Stimulated activated CD8-positive, alpha-beta memory T cell treated with anti-CD3 and anti-CD28 coated beads, Interleukin-7, amount 100 ng/mL, for 1 hour (primary cell): Measurements from ENCODE around the gene YLPM1.
A peak's percentile ranks its signal among the peaks of the same experiment; 100 is the strongest.
"Not testable (repeated sequence)": the region's sequence is repeated elsewhere in the genome, so short reads cannot be mapped to it uniquely, and the experiment has no call there.

Experiments used
- DNase-seq, 2 donors: peaks; one replicate each; pipeline ENCODE4 v3.0.0-alpha.2; 2020; ENCODE audit warnings: low read depth in 2 of 2

Gene YLPM1

DNA sequence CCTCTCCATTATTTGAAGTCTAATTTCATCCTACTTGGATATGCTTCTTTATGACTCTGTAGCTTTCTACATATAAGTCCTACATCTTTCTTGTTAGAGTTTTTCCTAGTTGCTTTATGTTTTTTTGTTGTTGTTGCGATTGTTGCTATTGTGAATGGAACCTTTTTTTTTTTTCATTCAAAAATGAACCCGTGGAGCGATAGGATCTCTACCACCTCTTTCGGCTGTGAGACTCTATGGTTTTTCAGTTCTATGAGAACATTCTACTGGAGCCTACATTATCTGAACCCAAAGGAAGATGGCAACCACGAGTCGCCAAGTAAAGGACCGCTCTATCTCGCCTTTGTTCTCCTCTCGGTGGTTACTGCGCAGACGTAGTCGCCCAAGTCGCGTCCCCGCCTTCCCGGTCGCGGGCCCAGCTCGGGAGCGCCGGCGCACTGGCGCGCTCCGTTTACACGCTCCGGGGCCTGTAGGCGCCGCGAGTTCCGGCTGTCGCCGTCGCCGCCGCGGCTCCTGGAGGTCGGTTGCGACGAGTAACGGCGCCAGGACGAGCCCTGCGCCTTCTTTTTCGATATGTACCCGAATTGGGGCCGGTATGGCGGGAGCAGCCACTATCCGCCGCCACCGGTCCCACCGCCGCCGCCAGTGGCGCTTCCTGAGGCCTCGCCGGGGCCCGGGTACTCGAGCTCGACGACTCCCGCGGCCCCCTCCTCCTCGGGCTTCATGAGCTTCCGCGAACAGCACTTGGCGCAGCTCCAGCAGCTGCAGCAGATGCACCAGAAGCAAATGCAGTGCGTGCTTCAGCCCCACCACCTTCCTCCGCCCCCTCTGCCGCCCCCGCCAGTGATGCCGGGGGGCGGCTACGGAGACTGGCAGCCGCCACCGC lies at the start of gene YLPM1:
YLPM1 (plus strand) TSS at position 400 of the 886 bp plus-strand sequence; CDS start at position 574, 174 bp downstream.
- DNase-seq = peak; percentile 80 to 83

GRCh38 chr14:74713395-74713735 lies 49.8 kb upstream of the YLPM1 start:
- DNase-seq = no peak

- DNase-seq = no peak
These were observed 42.6 kb upstream of the YLPM1 start for GRCh38 chr14:74720526-74720925.

- DNase-seq = no peak
These were observed 40.0 kb upstream of the YLPM1 start for GRCh38 chr14:74723134-74723533.

GRCh38 chr14:74732387-74732786 lies 30.7 kb upstream of the YLPM1 start:
- no peak for DNase-seq

- no peak for DNase-seq
These were observed 29.9 kb upstream of the YLPM1 start for GRCh38 chr14:74733221-74733620.

GRCh38 chr14:74735125-74735524 lies 28.0 kb upstream of the YLPM1 start:
- DNase-seq = no peak

DNA sequence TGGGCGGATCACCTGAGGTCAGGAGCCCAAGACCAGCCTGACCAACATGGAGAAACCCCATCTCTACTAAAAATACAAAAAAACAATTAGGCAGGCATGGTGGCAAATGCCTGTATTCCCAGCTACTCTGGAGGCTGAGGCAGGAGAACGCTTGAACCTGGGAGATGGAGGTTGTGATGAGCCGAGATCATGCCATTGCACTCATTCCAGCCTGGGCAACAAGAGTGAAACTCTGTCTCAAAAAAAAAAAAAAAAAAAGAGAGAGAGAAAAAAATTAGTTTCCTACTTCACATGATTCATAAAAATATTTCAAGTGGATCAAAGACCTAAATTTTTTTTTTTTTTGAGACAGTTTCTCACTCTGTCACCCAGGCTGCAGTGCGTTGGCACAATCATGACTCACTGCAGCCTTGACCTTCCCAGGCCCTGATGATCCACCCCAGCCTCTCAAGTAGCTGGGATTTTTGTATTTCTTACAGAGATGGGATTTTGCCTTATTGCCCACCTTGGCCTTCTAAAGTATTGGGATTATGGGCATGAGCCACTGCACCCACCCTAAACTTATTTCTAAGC lies 25.3 kb upstream of the YLPM1 start:
- no peak for DNase-seq

DNA sequence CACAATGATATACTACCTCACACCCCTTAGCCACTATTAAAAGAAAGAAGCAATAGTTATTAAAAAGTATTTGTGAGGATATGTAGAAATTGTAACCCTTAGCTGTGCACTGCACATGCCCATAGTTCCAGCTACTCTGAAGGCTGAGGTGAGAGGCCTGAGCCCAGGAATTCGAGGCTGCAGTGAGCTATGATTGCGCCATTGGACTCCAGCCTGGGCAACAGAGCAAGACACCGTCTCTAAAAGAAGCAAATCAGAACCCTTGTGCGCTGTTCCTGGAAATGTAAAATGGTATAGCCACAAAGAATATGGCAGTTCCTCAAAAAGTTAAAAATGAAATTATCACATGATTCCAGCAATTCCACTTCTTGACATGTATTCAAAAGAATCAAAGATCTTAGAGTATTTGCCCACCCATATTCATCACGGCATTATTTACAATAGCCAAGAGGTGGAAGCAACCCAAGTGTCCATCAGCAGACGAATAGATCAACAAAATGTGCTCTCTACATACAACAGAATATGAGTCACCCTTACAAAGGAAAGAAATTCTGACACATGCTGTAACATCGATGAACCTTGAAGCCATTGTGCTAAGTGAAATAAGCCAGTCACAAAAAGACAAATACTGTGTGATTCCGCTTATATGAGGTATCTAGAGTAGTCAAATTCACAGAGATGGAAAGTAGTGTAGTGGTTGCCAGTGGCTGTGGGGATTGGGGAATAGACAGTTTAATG lies 23.7 kb upstream of the YLPM1 start:
- no peak for DNase-seq

GRCh38 chr14:74747237-74747636 lies 15.9 kb upstream of the YLPM1 start:
- DNase-seq = no peak

DNA sequence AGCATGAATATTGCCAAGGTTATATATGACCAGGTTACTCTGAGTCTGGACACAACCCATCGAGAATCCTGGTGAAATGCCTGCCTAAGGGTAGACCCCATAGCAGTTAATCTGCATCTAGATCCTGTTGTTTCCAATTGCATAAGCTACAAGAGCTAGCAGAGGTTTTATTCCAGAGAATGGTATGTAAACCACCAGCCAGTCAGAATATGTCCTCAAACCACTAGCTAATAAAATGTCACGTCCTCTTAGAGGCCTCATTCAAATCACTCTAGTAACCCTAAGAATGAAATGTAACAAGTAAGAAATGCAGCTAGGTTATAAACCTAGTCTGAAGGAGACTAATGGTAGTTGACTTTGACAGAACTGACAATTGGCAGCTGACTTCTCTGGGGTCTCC lies 9.0 kb upstream of the YLPM1 start:
- no peak for DNase-seq

- DNase-seq = no peak
These were observed 8.2 kb upstream of the YLPM1 start for GRCh38 chr14:74754899-74755298.

- no peak for DNase-seq
These were observed 6.8 kb upstream of the YLPM1 start for GRCh38 chr14:74756326-74756725.

GRCh38 chr14:74758505-74758904 lies 4.6 kb upstream of the YLPM1 start:
- not testable (repeated sequence) for DNase-seq

GRCh38 chr14:74763803-74764531 lies 851 bp downstream of the YLPM1 start:
- no peak for DNase-seq

GRCh38 chr14:74765721-74766120 lies 2.6 kb downstream of the YLPM1 start:
- DNase-seq = no peak

- DNase-seq = no peak
These were observed 8.3 kb downstream of the YLPM1 start for GRCh38 chr14:74771399-74771798.

- no peak for DNase-seq
These were observed 21.5 kb downstream of the YLPM1 start for GRCh38 chr14:74784634-74785033.

DNA sequence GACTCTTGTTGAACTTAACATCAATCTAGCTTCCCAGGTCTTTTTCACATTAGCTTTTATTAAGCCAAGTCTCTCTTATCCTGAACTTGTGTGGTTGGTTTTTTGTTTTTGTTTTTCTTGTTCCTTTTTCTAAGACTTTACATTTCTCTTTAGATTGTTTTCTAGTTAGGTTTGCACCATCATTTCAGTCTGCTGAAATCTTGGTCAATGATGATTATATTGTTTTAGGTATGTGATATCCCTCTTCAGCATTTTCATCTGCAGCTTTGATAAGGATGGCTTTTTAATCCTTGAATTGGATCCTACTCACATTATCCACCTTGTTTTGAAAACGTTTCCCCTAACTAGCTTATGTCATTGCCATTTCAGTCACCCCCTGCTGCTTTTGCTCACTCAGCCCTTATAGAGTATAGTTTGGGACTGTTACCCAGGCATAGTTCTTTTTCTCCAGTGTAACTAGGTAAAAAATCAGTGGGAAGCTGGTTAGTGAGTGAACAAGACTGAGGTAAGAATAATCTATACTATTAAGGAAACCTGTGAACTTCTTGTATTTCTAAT lies 22.0 kb downstream of the YLPM1 start:
- DNase-seq = no peak

GRCh38 chr14:74786796-74787315 lies 23.7 kb downstream of the YLPM1 start:
- no peak for DNase-seq

GRCh38 chr14:74792249-74793039 lies 29.3 kb downstream of the YLPM1 start:
- no peak for DNase-seq
